ENCODE measurements around the gene NFYC.

NFYC gene

DNA sequence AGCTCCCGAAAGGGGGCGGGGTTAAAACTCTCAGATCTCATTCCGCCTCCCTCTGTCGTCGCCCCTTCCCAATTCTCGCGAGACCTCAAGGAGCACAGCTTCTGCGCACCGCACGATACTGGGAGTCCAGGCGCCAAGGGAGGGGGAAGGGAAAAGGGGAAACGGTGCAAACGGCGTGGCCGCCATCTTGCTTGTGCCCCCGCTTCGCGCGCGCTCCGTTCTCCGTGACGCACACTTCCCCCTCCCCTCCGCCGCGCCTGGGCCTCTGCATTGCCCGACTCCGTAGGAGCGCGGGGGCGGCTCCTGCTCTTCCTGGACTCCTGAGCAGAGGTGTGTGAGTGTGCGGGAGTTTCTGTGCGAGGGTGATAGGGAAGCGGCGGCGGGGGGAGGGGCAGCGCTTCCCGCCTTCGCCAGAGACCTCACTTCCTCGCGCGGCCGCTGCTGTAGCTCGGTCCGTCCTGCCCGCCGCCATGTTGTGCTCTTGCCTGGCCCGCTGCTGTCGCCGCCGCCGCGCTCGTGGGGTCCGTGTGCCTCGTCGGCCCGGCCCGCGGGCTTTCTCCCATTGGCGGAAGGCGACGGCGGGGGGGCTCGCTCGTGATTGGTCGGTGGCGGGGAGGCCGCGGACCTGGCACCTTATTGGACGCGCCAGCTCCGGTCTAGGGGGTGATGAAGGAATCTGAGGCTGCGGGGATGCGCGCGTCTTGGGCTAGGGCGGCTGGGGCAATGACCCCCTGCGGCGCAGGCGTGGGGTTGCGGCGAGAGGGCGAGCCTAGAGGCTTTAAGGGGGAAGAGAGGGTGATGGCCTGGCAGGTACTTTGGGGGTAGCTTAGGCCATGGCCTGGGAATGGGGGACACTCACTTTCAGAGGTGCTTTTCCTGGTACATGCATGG lies at the start of gene NFYC:
NFYC (plus strand) TSS at position 167 of the 891 bp plus-strand sequence. CDS start 47,140 bp downstream, outside the sequence.
- peak; percentile 81 to 89 (median 84) for DNase-seq

DNA sequence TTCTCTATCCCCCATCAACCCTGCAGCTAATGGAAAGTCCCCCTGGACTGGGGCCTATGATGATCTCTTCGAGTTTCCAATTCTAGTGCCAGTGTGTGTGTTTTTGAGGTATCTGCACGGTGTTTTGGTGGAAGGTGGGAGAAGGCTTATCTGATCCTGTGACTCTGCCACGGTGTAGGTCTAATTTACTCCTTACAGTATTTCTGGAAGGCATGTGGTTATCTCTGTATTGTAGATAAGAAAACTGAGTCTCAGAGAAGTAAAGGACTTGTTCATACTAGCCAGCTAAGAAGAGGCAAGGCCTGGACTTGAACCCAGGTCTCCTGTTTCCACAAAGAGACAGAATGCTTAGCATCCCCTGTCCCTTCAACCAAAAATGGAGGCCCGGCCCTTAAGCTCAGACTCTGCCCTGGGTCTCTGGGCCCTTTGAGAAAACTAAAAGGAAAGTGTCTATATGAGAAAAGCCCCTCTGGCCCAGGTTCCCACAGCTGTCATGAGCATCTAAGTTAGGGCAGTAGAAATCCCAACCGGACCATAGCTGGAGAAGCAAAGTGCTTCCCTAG lies 46.3 kb upstream of the NFYC start:
- no peak for DNase-seq

DNA sequence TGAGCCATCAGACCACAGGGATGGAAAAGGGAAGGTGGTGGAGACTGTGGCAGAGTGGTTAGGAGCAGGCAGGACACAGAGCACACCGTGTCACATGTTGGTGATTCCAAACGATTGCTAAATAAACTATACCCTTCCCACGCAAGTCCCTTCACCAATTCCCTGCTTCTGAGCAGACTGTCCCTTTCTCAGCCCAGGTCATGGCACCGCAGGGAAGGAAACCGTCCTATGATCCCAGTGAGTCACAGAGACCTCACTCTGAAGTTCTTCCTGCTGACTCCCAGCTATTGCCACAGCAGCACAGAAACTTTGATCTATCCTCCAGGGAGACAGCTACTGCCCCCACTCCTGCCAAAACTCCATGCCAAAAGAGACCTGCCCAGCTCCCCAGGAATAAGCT lies 45.2 kb upstream of the NFYC start:
- no peak for DNase-seq

DNA sequence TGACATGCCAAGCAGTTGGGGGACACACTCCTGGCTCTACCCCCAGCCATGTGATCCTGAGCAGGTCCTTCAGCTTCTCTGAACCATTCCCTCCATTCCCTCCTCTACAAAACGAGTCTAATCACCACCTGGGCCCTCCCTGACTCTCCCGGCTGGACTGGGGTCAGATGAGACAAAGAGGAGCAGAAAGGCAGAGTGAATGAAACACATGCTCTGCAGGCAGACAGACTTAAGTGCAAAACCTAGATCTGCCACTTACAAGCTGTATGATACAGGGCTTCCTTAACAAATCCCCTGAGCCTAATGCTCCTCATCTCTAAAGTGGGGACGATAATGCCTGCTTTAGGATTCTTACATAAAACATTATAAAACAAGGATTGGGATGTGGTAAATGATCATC lies 43.3 kb upstream of the NFYC start:
- DNase-seq: no peak

DNA sequence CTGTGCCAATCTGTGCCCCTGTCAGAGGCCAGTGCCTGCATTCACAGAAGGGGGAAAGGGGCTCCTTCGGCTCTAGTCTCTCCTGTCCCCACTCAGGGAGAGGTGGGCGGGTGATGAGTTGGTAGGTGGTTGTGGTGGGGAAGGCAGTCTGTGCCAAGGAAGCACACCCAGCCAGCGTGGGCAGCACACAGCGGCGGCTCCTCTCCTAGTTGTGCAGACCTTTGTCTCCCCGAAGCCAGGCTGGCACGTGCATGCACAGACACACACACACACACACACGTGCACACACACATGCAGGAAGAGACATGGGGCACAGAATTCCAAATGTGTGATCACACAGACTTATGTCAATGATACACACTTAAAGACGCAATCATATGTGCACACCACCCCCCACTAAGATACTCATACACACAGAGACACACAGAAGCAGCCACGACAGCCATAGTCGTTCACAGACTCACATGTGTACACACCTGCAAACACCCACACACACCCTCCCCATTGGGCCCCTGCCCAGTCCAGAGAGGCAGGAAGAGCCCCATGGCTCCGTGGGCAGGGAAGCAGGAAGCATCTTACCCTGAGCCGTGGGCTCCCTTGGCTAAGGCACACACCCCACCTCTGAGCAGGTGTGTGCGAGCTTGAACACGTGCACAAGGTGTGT lies 42.4 kb upstream of the NFYC start:
- no peak for DNase-seq

DNA sequence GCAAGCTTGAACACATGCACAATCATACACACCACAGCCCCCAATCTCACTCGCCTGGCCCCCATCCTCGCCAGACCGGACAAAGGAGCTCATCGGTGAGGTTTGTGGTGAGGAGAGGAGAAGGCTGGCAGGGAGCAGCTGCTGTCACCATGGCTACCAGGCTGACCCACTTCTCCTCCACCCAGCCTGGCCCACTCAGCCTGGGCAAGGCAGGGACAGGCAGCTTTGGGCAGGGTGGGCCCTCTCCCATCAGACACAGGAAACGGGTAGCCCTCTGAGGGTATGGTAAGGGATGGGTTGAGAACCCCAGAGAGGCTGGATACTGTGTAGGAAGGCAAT lies 41.9 kb upstream of the NFYC start:
- DNase-seq: no peak

DNA sequence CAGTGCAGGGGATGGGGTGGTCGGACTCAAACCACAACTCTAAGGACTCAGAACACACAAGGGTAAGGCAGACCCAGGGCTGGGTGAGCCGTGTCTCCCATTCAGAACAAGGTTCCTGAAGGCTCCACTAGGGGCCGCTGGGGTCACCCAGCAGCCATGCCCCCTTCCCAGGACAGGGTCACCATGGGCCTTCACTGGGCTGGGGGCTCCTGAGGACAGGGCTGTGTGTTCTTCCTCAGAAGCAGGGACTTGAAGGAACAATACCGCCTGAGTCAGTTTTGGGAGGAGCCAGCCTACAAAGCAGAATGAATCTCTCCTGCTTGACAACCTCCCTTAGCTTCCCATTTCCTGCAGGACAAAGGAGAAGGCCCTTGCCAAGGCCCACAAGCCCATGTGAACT lies 41.4 kb upstream of the NFYC start:
- DNase-seq: no peak

DNA sequence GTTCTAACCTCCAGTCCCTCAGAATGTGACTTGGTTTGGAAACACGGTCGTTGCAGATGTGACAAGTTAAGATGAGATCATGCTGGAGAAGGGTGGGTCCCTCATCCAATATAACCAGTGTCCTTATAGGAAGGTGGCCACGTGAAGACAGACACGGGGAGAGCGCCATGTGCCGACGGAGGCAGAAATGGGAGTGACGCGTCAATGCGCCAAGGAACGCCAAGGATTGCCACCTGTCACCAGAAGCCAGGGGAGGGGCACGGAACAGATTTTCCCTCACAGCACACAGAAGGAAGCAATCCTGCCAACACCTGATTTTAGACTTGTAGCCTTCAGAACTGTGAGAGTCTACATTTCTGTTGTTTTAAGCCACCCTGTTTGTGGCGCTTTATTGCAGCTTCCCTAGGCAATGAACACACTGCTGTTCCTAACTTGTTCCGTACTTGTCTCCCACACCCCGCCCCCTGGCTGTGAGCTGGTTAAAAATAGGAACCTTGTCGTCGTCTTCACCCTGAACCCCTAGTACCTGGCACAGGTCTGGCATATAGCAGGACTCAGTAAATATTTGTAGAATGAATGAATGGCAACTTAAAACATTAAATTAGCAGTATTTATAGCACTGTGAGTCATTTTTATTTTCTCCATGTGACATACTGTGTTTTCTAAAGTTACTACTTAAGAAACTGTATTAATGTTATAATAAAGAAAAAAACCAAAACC lies 40.2 kb upstream of the NFYC start:
- DNase-seq: no peak

DNA sequence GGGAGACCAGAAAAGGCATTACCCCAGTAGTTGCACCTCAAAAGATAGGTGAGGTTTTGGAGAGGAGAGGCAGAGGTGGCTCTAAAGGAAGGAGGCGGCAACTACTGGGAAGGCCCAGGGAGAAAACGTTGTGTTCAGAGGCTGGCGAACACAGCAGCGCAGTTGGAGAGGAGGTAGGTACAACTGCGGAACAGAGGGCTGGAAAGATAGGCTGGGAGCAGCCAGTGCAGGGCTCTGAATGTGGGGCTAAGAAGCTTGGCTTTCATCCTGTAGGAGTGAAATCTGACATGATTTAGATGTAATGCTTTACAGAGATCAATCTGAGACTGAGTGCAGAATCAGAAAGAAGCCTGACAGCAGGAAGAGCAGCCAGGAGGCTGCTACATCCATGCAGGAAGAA lies 39.0 kb upstream of the NFYC start:
- no peak for DNase-seq

DNA sequence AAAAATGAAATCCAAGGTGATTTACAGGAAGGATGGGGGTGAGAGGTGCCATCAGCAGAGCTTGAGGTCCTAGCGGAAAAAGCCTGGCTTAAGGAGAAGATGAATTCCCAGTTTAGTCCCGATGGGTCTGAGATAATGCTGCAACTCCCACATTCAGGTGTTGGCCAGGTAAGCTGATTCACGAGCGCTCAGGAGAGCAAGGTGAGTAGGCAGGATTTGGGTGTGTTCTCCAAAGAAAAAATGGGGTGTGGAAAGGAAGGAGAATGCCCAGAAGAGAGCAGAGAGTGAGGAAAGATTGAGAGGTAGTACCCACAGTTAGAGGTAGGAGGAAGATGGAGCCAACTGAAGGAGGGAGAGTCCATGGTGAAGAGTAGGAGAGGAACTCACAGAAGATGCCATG lies 38.5 kb upstream of the NFYC start:
- no peak for DNase-seq

DNA sequence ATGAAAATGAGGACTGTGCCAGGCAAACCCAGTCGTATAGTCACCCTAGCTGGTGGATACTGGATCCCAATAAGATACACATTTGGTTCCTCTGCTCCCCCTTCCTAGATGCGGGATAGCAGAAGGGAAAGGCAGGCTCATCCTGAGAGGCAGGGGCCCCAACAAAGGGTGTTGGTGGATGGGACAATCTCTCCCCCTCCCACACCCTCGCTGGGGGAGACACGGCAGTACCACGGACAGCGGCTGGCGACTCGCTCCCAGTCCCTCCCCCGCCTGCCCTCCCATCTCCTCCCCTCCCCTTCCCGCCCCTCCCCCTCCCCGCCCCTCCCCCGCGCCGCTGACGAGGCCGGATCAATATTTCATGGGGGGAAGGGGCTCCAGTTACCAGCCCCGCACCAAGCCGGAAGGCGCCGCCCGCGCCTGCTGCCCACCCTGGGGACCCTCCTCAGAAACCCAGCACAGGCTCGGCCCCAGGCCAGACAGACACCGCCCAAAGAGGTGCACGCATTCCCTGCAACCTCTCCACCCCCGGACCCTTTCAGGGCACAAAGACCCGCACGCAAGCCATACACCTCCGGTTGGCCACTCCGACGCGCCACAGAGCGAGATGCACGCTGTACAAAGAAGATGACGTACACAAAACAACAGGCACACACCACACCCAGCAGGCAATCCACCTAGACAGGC lies 37.5 kb upstream of the NFYC start:
- DNase-seq: no peak

DNA sequence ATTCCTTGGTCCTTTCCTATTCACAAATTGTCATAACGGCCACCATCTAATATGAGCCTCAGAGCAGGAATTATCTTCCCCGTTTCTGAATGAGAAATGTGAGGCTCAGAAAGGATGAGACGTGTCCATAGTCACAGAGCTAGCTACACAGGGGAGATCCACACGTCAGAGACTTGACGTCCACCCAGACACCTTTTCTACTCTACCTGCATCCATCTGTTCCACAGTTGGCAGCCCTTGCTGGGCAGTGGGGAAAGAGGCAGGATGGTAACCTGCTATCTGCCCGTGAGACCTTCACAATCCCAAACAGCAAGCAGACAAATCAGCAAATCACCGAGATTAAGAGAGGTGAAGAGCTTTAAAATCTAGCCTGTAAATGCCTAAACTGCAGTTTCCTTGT lies 34.5 kb upstream of the NFYC start:
- DNase-seq: no peak

DNA sequence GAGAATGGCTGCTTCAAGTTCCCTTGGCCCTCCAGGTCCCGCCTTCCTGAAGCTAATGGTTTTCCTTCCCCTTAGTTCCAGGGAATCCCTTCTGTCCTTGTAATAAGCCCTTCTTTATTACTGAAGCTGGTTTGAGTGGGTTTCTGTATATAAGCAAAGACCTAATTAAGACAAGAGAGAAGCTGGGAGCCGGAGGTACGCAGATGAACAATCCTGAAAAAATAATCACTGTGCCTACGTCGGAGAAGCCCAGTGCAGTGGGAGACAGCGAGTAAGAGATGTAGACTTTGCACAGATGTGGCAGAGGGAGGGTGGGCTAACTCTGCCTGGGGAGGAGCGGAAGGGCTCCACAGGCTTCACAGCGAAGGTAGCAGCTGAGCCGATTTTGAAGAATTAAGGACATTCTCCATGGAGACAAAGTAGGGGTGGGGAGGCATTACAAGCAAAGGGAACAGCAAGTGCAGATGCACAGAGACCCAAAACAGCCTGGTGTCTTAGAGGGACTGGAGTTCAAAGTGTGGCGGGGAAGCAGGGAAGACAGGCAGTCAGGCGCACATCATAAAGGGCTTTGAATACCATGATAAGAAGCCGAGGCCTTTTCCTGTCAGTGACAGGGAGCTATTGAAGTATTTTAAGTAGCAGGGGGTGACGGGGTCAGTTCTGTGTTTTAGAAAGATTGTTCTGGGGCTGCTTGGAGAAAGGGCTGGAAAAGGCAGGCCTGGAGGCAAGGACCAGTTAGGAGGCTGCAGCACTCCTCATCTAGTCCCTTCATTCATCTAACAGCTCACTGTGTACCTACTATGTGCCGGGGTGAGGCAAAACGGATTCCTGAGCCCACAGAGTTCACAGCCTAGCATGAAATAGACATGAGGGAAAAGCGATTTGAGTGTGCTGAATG lies 32.5 kb upstream of the NFYC start:
- no peak for DNase-seq

DNA sequence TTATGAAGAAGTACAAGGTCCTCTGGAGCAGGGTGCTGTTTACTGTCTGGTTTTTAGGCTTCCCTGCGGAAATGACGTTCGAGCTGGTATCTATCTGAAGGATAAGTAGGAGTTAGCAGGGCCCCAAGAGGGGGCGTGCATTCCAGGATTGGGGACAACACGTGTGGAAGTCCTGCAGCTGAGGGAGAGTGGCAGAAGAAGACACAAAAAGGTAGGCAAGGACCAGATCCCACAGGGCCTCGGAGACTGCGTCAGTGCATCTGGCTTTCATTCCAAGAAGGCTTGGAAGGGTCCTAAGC lies 31.9 kb upstream of the NFYC start:
- DNase-seq: no peak

DNA sequence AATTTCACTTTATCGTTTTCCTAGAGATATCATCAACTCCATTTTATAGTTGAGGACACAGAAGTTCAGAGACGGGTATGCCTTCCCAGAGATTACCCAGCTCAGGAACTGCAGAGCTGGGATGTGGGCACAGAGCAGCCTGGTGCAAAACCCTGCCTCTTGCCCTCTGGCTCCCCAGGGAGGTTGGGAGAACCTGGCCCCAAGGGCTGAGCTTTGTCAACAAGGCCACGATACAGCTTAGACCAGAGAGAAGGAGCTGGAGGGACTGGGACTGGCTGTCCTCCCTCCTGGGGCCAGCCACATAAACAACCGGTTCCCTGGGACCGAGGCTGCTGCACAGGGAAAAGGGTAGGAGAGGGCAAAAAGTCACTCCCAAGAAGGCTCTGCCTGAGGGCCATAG lies 29.8 kb upstream of the NFYC start:
- no peak for DNase-seq

DNA sequence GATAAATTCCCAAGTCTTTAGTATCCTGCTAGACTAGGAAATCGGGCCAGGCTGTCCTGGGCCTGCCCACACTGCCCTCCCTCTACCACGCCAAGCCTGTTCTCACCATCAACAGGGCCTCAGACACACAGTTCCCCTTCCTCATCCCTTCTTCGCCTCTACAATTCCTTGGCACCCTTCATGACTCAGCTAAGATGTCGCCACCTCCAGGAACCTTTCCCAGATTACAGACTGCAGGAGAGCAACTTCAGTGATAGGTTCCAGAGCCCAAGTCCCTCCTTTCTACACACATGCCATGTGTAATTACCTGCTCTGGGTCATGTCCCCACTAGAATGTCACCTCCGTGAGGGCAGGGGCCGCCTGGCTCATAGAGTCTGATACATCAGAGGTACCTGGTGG lies 29.4 kb upstream of the NFYC start:
- no peak for DNase-seq

DNA sequence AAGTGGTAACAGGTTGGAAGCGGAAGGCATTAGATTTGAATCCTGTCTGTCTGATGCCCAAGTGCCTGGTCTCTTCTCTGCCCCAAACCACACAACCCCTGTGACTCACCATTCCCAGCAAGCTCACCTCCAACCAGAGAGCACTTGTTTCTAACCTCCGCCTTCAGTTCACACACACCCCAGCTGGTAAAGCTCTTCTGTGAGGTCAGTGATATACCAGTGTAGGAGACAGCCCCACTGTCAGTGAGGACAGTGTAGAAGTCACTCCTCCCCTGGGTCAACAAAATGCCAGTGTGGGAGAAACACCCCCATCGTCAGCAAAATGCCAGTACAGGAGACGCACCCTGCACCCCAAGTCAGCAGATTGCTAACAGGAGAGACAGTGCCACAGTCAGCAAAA lies 28.6 kb upstream of the NFYC start:
- no peak for DNase-seq

DNA sequence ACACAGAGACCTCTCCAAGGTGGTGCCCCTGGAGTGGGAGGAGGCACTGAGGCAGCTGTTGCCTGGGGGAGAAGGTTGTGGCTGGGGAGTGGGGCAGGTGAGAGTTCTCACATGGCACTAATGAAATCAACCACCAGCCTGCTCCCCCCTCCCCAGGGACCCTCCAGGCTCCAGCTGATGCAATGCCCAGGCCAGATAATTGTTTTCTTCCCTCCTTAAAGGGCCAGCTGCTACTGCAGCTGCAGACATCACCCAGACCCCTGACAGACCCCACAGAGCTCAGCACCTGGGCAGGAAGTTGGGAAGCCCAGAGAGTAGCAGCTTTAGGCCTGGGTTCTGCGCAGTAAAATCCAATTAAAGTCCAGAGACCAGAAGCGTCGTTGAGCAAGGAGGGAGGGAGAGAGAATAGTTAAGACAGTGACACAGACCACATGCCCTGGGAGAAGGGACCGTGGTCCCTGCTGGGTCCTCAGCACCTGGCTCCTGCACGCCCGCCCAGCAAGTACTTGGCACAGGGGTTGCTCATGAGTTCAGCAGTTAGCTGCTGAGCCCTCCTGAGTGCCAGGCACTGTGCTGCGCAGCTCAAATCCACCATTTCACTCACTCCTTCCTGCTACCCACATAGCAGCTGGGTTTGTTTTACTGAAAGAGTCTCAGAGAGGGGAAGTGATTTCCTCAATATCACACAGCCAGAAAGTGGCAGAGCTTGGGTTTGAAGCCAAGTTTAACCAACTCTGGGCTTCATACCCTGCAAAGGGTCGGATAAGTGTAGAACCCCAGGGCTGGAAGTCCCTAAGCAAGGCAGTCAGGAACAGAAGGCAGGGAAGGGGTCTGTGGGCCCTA lies 28.0 kb upstream of the NFYC start:
- no peak for DNase-seq

DNA sequence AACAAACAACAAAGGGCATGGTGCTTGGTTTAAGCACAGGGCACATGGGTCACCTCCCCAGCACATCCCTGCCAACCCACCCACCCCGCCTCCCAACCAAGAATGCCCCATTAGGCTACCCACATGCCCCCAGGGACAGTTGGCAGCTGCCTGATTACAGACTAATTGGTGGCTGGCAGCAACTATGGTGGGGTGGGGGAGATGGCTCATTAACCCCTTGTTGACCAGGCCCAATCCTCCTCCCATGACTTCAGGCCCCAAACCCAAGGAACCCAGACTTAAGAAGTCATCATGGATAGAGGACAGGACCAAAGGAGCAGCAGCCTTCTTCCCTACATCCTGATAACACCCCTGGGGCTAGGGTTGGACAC lies 27.4 kb upstream of the NFYC start:
- DNase-seq: no peak

DNA sequence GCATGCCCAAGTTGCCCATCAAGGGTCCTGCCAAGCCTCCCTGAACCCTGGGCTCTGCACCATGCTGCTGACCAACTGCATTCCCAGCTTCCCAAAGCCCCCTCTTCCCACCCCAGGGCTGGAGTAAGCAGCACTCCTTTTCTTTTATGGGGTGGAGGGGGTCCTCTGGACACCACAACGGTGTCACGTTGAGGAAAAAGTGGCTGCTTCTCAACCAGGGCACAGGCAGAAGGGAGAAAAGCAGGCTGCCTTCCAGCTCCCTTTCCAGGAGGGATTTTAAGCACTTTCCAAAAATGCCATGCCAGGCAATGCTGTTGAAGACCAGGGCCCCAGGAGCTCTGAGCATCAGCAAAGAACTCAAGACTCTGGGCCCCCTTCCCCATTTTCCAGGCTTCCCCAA lies 26.7 kb upstream of the NFYC start:
- no peak for DNase-seq

All from activated CD4-positive, CD25-positive, alpha-beta regulatory T cell (primary cell).